Right lobe of liver (tissue), 4 donors: ENCODE results near the gene INSR.

Source experiments
- POLR2A ChIP-seq: fragments of 450-650 bp; IDR thresholded peaks from one replicate; pipeline ENCODE4 v1.6.1; 2017; ENCODE audit warnings: antibody characterized with exemption, mild to moderate bottlenecking
- TF ChIP-seq, protein P1 (sequence below), 4 donors: fragments of 200-600 bp in 3 of 4; fragments of 450-650 bp in 1 of 4; IDR thresholded peaks; one replicate each; pipeline versions ENCODE4 v1.5.1 to v1.8.0; 2016 to 2022; ENCODE audit warnings: antibody characterized with exemption in 4 of 4, mild to moderate bottlenecking in 2 of 4
- donor health status: DM: no; HTN: no; CAD: no.
- donor health status: DM: no; HTN: no; CAD: no.
- donor health status: DM: no; HTN: yes; CAD: no.

DNA sequence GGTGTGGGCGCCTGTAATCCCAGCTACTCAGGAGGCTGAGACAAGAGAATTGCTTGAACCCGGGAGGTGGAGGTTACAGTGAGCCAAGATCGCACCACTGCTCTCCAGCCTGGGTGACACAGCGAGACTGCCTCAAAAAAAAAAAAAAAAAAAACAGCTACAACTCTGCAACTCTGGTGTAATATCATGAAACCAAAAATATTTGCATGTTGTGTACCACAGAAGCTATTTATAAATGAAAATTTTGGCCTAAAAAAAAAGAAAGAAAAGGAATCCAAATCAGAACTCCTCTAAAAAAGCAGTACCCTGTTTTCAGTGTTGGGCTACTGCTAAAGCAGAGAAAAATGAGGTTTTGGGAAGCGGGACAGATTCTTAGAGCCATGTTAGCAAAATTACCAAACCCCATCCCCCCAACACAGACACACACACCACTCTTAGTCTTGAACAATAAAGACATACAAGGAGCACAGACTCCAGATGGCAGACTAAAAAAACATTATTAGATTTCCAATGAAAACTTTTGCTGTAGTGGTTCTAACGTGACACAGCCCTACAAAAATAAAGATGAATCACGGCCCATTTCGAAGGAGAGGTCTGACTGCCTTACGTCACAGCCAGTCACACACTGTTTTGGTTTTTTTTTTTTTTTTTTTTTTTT, 51.5 kb downstream of the INSR start:
- TF ChIP-seq, protein P1, sequence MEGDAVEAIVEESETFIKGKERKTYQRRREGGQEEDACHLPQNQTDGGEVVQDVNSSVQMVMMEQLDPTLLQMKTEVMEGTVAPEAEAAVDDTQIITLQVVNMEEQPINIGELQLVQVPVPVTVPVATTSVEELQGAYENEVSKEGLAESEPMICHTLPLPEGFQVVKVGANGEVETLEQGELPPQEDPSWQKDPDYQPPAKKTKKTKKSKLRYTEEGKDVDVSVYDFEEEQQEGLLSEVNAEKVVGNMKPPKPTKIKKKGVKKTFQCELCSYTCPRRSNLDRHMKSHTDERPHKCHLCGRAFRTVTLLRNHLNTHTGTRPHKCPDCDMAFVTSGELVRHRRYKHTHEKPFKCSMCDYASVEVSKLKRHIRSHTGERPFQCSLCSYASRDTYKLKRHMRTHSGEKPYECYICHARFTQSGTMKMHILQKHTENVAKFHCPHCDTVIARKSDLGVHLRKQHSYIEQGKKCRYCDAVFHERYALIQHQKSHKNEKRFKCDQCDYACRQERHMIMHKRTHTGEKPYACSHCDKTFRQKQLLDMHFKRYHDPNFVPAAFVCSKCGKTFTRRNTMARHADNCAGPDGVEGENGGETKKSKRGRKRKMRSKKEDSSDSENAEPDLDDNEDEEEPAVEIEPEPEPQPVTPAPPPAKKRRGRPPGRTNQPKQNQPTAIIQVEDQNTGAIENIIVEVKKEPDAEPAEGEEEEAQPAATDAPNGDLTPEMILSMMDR (IDR thresholded peaks at IDR 0.05) = no peak
- TF ChIP-seq POLR2A = no peak
